Islet of Langerhans (tissue), 1 donor: ENCODE measurements around the gene MFRP.

ENCODE experiments used
- FAIRE-seq: peaks from one replicate; lab custom pipeline; 2011; peaks lifted over from hg19 to GRCh38; lab: Jason Lieb, UNC

The MFRP gene

GRCh38 chr11:119337581-119338317 is 8.8 kb downstream of the MFRP start:
- FAIRE-seq: no peak

GRCh38 chr11:119336744-119337469 is 9.6 kb downstream of the MFRP start:
- FAIRE-seq: no peak

- no peak for FAIRE-seq
Observed at GRCh38 chr11:119335655-119336543, 10.6 kb downstream of the MFRP start.

- FAIRE-seq: no peak
Observed at GRCh38 chr11:119335091-119335654, 11.3 kb downstream of the MFRP start.

GRCh38 chr11:119334174-119334930 is 12.2 kb downstream of the MFRP start, which contains the start of gene RNF26:
RNF26 (plus strand) TSS chr11:119334527; CDS start chr11:119335123, 596 bp downstream.
- FAIRE-seq: peak; percentile 99

GRCh38 chr11:119332111-119332765 is 14.3 kb downstream of the MFRP start:
- no peak for FAIRE-seq

GRCh38 chr11:119330237-119330636 is 16.3 kb downstream of the MFRP start:
- FAIRE-seq: no peak

- no peak for FAIRE-seq
Observed at GRCh38 chr11:119329320-119329719, 17.2 kb downstream of the MFRP start.

- FAIRE-seq: no peak
Observed at GRCh38 chr11:119324189-119324588, 22.3 kb downstream of the MFRP start.

- FAIRE-seq: no peak
Observed at GRCh38 chr11:119323532-119324033, 22.9 kb downstream of the MFRP start.

GRCh38 chr11:119322921-119323531 is 23.5 kb downstream of the MFRP start:
- no peak for FAIRE-seq

- FAIRE-seq: no peak
Observed at GRCh38 chr11:119322360-119322739, 24.2 kb downstream of the MFRP start.

GRCh38 chr11:119320776-119321524 is 25.6 kb downstream of the MFRP start:
- no peak for FAIRE-seq

- FAIRE-seq: no peak
Observed at GRCh38 chr11:119320240-119320775, 26.2 kb downstream of the MFRP start.

- no peak for FAIRE-seq
Observed at GRCh38 chr11:119319700-119320239, 26.7 kb downstream of the MFRP start.

- FAIRE-seq: no peak
Observed at GRCh38 chr11:119319136-119319699, 27.3 kb downstream of the MFRP start.

- FAIRE-seq: no peak
Observed at GRCh38 chr11:119318240-119319135, 28.0 kb downstream of the MFRP start.
